CD14-positive monocyte (primary cell): ENCODE results near the gene HOXD11. TPM values are rescaled to one million over a fixed set of nuclear protein-coding genes. Genes with fewer than 3 reads are reported as not detected.

Source experiments
- DNase-seq, 3 donors: peaks; one replicate each; pipeline ENCODE4 v3.0.0-alpha.2; 2011 to 2022
- H2AFZ ChIP-seq: 2 replicates; pipeline ENCODE4 v1.6.0; 2012; ENCODE audit warnings: mild to moderate bottlenecking, low read depth, low read length, inconsistent platforms; ENCODE audit not compliant: insufficient read depth, poor library complexity, severe bottlenecking
- H3K27ac ChIP-seq, 2 donors: 1 replicate in 1 of 2; 2 replicates in 1 of 2; pipeline ENCODE4 v1.5.1; 2012 to 2013; ENCODE audit warnings: low read length in 2 of 2, control low read depth in 1 of 2, inconsistent platforms in 1 of 2, low read depth in 1 of 2, mild to moderate bottlenecking in 1 of 2
- H3K27me3 ChIP-seq, 2 donors: one replicate each; pipeline versions ENCODE4 v1.6.0 to v1.6.1; 2011 to 2013; ENCODE audit warnings: low read length in 2 of 2; ENCODE audit not compliant: control insufficient read depth in 2 of 2, insufficient read depth in 2 of 2
- H3K36me3 ChIP-seq, 2 donors: replicated peaks in 1 of 2; 1 replicate in 1 of 2; 2 replicates in 1 of 2; pipeline versions ENCODE4 v1.5.1 to v1.6.1; 2012 to 2013; ENCODE audit warnings: low read length in 2 of 2, control low read depth in 1 of 2, inconsistent platforms in 1 of 2, mild to moderate bottlenecking in 1 of 2; ENCODE audit not compliant: insufficient read depth in 2 of 2, control insufficient read depth in 1 of 2
- H3K4me1 ChIP-seq, 2 donors: 1 replicate in 1 of 2; 2 replicates in 1 of 2; pipeline versions ENCODE4 v1.5.1 to v1.6.1; 2012 to 2013; ENCODE audit warnings: low read length in 2 of 2, control low read depth in 1 of 2, inconsistent platforms in 1 of 2, mild to moderate bottlenecking in 1 of 2, moderate library complexity in 1 of 2; ENCODE audit not compliant: insufficient read depth in 2 of 2, control insufficient read depth in 1 of 2
- H3K4me2 ChIP-seq: replicated peaks from 2 replicates; pipeline ENCODE3; 2012; ENCODE audit warnings: low read length, moderate library complexity, mild to moderate bottlenecking; ENCODE audit not compliant: poor library complexity, severe bottlenecking; ENCODE audit errors: extremely low read depth
- H3K4me3 ChIP-seq, 3 experiments: fragments of 200-600 bp in 1 of 3; sonication (generic) in 1 of 3; replicated peaks in 1 of 3; 1 replicate in 2 of 3; 2 replicates in 1 of 3; pipeline ENCODE4 v1.5.1; 2011 to 2013; ENCODE audit warnings: low read length in 3 of 3, mild to moderate bottlenecking in 3 of 3, control low read depth in 2 of 3, low read depth in 2 of 3, inconsistent platforms in 1 of 3, moderate library complexity in 1 of 3
- H3K79me2 ChIP-seq: 2 replicates; pipeline ENCODE4 v1.6.0; 2012; ENCODE audit warnings: mild to moderate bottlenecking, control low read depth, inconsistent platforms, low read length, moderate library complexity; ENCODE audit not compliant: insufficient read depth
- H3K9ac ChIP-seq: 2 replicates; pipeline ENCODE4 v1.6.0; 2017; ENCODE audit warnings: low read length, mild to moderate bottlenecking; ENCODE audit not compliant: insufficient read depth, poor library complexity, severe bottlenecking
- H3K9me3 ChIP-seq, 2 donors: replicated peaks in 1 of 2; 1 replicate in 1 of 2; 2 replicates in 1 of 2; pipeline versions ENCODE4 v1.5.1 to v1.6.1; 2012 to 2013; ENCODE audit warnings: low read length in 2 of 2, control low read depth in 1 of 2; ENCODE audit not compliant: control insufficient read depth in 1 of 2, insufficient read depth in 1 of 2
- H4K20me1 ChIP-seq: 2 replicates; pipeline ENCODE4 v1.6.0; 2012; ENCODE audit warnings: mild to moderate bottlenecking, low read length, control low read depth, moderate library complexity; ENCODE audit not compliant: insufficient read depth
- H3K27ac Mint-ChIP-seq, 7 donors: one replicate each; pipeline ENCODE4 v1.8.0; 2020; ENCODE audit warnings: mild to moderate bottlenecking in 7 of 7, mixed read lengths in 7 of 7, moderate library complexity in 6 of 7, inconsistent platforms in 2 of 7
- H3K27me3 Mint-ChIP-seq, 3 donors: one replicate each; pipeline ENCODE4 v1.8.0; 2021 to 2022; ENCODE audit warnings: low read depth in 3 of 3, mild to moderate bottlenecking in 3 of 3, mixed read lengths in 3 of 3, moderate library complexity in 3 of 3, inconsistent platforms in 1 of 3
- H3K36me3 Mint-ChIP-seq, 2 donors: one replicate each; pipeline ENCODE4 v1.8.0; 2020; ENCODE audit warnings: mixed read lengths in 2 of 2, inconsistent platforms in 1 of 2, mild to moderate bottlenecking in 1 of 2
- H3K4me1 Mint-ChIP-seq: one replicate; pipeline ENCODE4 v1.8.0; 2020; ENCODE audit warnings: mild to moderate bottlenecking, mixed read lengths
- H3K4me3 Mint-ChIP-seq, 2 donors: one replicate each; pipeline ENCODE4 v1.8.0; 2020; ENCODE audit warnings: mild to moderate bottlenecking in 2 of 2, mixed read lengths in 2 of 2, moderate library complexity in 1 of 2
- H3K9me3 Mint-ChIP-seq, 7 donors: one replicate each; pipeline ENCODE4 v1.8.0; 2020 to 2022; ENCODE audit warnings: mixed read lengths in 7 of 7, mild to moderate bottlenecking in 6 of 7, moderate library complexity in 6 of 7, inconsistent platforms in 2 of 7
- CTCF ChIP-seq: fragments of 200-600 bp; IDR thresholded peaks from one replicate; pipeline ENCODE4 v1.8.0; 2022; ENCODE audit warnings: antibody characterized with exemption, mild to moderate bottlenecking
- WGBS: methylation state at CpG from one replicate; pipeline ENCODE4 v1.1.5; 2013; ENCODE audit warnings: missing lambda C conversion rate; ENCODE audit not compliant: insufficient coverage; 5-methylcytosine and 5-hydroxymethylcytosine counted together
- intact Hi-C, 2 donors: fragments of 100-400 bp; cut with micrococcal nuclease; formaldehyde crosslinking; loops; one replicate each; pipeline versions ENCODE4 v1.15.0 to v1.15.1; 2023
- polyA plus RNA-seq, 3 donors: library from polyadenylated mRNA; depleted of rRNA in 1 of 3; unstranded in 2 of 3; stranded (reverse) in 1 of 3; fragments of 300-500 nt in 2 of 3; fragments of >200 nt in 1 of 3; fragmentation: Illumina TruSeq in 2 of 3; gene quantifications; 1 replicate in 2 of 3; 2 replicates in 1 of 3; pipeline ENCODE4 v1.2.3, GENCODE V29; 2012 to 2021

HOXD11 gene
- polyA plus RNA-seq, 3 donors = not detected

- intact Hi-C loops = loop anchor here in 1 of 2 donors (5.0 kb wide), 1 partner anchor 36 kb away; no protein-coding TSS in a partner anchor
- Mint-ChIP-seq H3K4me3 (peak overlapping the region in 1 of 2 donors; percentile 76), H3K27ac (no peak overlapping the region), H3K36me3 (peaks cover 4 to 12% of the 10 kb centered on the region in 2 donors), H3K4me1 (peaks cover 23% of the 10 kb centered on the region), H3K9me3 (peaks cover 9 to 42% (median 27%) of the 10 kb centered on the region in 7 donors), H3K27me3 (peaks cover 84 to 95% (median 91%) of the 10 kb centered on the region in 3 donors)
- Histone ChIP-seq H3K27me3 (peaks cover 91 to 96% of the 10 kb centered on the region in 2 donors), H3K4me2 (no peak overlapping the region), H4K20me1 (no peaks in the 10 kb centered on the region), H2AFZ (no peak overlapping the region), H3K27ac (no peak overlapping the region), H3K9ac (no peak overlapping the region), H3K36me3 (no peaks in the 10 kb centered on the region), H3K9me3 (peaks cover 10 to 61% of the 10 kb centered on the region in 2 donors), H3K79me2 (no peaks in the 10 kb centered on the region), H3K4me3 (no peak overlapping the region), H3K4me1 (peaks cover 0 to 15% of the 10 kb centered on the region in 2 donors)
- WGBS = 14% methylated on average over 4 of the region's 7 CpGs
- DNase-seq = no peak
- TF ChIP-seq CTCF = no peak
These were observed 31.0 kb upstream of the HOXD11 start for GRCh38 chr2:176076063-176076462.

GRCh38 chr2:176076796-176077195 lies 30.3 kb upstream of the HOXD11 start:
- no peak for DNase-seq
- H3K27ac ChIP-seq = no peak overlapping the region
- no peak overlapping the region for H3K4me2 ChIP-seq
- H3K4me1 Mint-ChIP-seq = peaks cover 24% of the 10 kb centered on the region
- H3K27me3 Mint-ChIP-seq = peaks cover 84 to 95% (median 91%) of the 10 kb centered on the region in 3 donors
- H3K9me3 Mint-ChIP-seq = peaks cover 10 to 45% (median 35%) of the 10 kb centered on the region in 7 donors
- no peak overlapping the region for H3K27ac Mint-ChIP-seq
- H3K79me2 ChIP-seq = no peaks in the 10 kb centered on the region
- no peaks in the 10 kb centered on the region for H4K20me1 ChIP-seq
- no peak overlapping the region for H2AFZ ChIP-seq
- no peak overlapping the region for H3K9ac ChIP-seq
- peaks cover 8 to 15% of the 10 kb centered on the region in 2 donors for H3K36me3 Mint-ChIP-seq
- H3K36me3 ChIP-seq = no peaks in the 10 kb centered on the region
- H3K4me3 ChIP-seq = no peak overlapping the region
- H3K4me3 Mint-ChIP-seq = peak overlapping the region in 1 of 2 donors; percentile 76
- WGBS = no CpG with 5 or more reads among the region's 2 CpGs
- intact Hi-C loops = loop anchor here in 1 of 2 donors (5.0 kb wide), 1 partner anchor 36 kb away; no protein-coding TSS in a partner anchor
- peaks cover 91 to 96% of the 10 kb centered on the region in 2 donors for H3K27me3 ChIP-seq
- H3K4me1 ChIP-seq = peaks cover 0 to 15% of the 10 kb centered on the region in 2 donors
- no peak for TF ChIP-seq CTCF
- H3K9me3 ChIP-seq = peaks cover 10 to 66% of the 10 kb centered on the region in 2 donors
